Hepatocyte (in vitro differentiated cells): ENCODE data around the gene ITM2C.

ENCODE experiments used
- CTCF ChIP-seq: fragments of 200-600 bp; sonication (generic); IDR thresholded peaks from 2 replicates; pipeline ENCODE4 v1.5.1; 2016; ENCODE audit warnings: antibody characterized with exemption, mild to moderate bottlenecking; ENCODE audit not compliant: poor library complexity
- EZH2 ChIP-seq: fragments of 200-600 bp; sonication (generic); IDR thresholded peaks from 2 replicates; pipeline ENCODE4 v1.6.1; 2016; ENCODE audit warnings: antibody characterized with exemption, mild to moderate bottlenecking, borderline replicate concordance

- TF ChIP-seq CTCF (no peak), EZH2 (no peak)
These were observed 14.4 kb upstream of the ITM2C start for GRCh38 chr2:230850358-230850658.
